ENCODE data around the gene FOXN1. TPM values are rescaled to one million over a fixed set of nuclear protein-coding genes. Genes with fewer than 3 reads are reported as not detected.

Gene FOXN1
- total RNA-seq, 1 donor from 2014 or later, result not detected

DNA sequence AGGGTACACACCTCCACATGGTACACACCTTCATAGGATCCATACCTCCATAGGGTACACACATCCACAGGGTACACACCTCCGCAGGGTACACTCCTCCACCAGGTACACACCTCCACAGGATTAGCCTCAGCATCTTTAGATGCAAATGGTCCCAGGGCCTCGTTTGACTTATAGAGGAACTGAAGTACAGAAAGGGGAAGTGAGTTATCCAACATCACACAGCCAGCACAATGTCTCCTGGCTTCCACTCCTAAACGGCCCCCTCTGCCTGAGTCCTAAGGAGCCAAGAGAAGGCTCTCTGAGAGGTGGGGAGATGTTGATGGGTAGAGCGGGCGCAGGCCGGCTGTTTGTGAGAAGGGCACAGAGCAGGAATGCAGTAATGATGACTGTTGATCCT is 12.0 kb downstream of the FOXN1 start:
- Histone ChIP-seq H3K79me2 (ENCODE audit: insufficient read depth, low read length) (no peaks in the 10 kb centered on the region), H3K9ac (ENCODE audit: low read length) (no peak overlapping the region), H3K9me3 (ENCODE audit: insufficient read depth, low read depth, low read length) (no peaks in the 10 kb centered on the region), H3K4me2 (ENCODE audit: low read length) (no peak overlapping the region), H3K27me3 (ENCODE audit: insufficient read depth, low read length) (peaks cover 13% of the 10 kb centered on the region), H3K27ac (ENCODE audit: low read depth, low read length) (no peak overlapping the region), H3K4me3 (ENCODE audit: insufficient read depth, low read depth, low read length) (no peak overlapping the region), H3K36me3 (ENCODE audit: insufficient read depth, low read length) (no peaks in the 10 kb centered on the region), H4K20me1 (ENCODE audit: insufficient read depth, low read length) (no peaks in the 10 kb centered on the region), H3K4me1 (ENCODE audit: insufficient read depth, low read length) (no peaks in the 10 kb centered on the region), H2AFZ (ENCODE audit: low read depth, low read length) (no peak overlapping the region)
- Mint-ChIP-seq H3K27ac (ENCODE audit: unreplicated experiment) (no peak overlapping the region), H3K36me3 (ENCODE audit: low read depth, unreplicated experiment) (peaks cover 2% of the 10 kb centered on the region), H3K9me3 (ENCODE audit: unreplicated experiment) (peaks cover 7% of the 10 kb centered on the region), H3K4me1 (ENCODE audit: low read depth, unreplicated experiment) (no peaks in the 10 kb centered on the region), H3K27me3 (ENCODE audit: low read depth, unreplicated experiment) (peaks cover 48% of the 10 kb centered on the region), H3K4me3 (ENCODE audit: unreplicated experiment) (no peak overlapping the region)
- DNase-seq (ENCODE audit: low read depth), result no peak
- no peak for FAIRE-seq
- TF ChIP-seq, protein P1, sequence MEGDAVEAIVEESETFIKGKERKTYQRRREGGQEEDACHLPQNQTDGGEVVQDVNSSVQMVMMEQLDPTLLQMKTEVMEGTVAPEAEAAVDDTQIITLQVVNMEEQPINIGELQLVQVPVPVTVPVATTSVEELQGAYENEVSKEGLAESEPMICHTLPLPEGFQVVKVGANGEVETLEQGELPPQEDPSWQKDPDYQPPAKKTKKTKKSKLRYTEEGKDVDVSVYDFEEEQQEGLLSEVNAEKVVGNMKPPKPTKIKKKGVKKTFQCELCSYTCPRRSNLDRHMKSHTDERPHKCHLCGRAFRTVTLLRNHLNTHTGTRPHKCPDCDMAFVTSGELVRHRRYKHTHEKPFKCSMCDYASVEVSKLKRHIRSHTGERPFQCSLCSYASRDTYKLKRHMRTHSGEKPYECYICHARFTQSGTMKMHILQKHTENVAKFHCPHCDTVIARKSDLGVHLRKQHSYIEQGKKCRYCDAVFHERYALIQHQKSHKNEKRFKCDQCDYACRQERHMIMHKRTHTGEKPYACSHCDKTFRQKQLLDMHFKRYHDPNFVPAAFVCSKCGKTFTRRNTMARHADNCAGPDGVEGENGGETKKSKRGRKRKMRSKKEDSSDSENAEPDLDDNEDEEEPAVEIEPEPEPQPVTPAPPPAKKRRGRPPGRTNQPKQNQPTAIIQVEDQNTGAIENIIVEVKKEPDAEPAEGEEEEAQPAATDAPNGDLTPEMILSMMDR (IDR thresholded peaks at IDR 0.05; ENCODE audit: insufficient read depth, low read depth, low read length), result no peak
- no peak for TF ChIP-seq EZH2 (IDR thresholded peaks at IDR 0.05; ENCODE audit: insufficient read depth, low read length)

DNA sequence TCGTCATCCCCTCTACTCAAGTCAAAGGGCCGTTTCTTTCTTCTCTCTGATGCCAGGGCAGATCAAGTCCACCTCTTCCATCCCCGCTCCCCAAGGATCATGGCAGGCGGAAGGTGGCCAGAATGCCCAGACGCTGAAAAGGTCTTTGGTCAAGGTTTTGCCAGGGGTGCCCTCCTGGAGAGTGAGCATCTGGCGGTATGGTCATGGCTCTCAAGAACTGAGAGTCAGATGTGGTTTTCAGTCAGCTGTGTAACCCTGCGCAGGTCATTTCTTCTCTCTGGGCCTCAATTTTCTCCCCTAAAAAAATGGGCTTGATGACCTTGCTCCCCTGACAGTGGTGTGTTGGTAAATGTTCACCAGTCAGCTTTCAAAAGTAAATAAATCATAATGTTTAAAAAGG is 12.4 kb downstream of the FOXN1 start:
- no peaks in the 10 kb centered on the region for H3K36me3 ChIP-seq (ENCODE audit: insufficient read depth, low read length)
- no peaks in the 10 kb centered on the region for H3K4me1 Mint-ChIP-seq (ENCODE audit: low read depth, unreplicated experiment)
- peaks cover 9% of the 10 kb centered on the region for H3K27me3 ChIP-seq (ENCODE audit: insufficient read depth, low read length)
- no peak for DNase-seq (ENCODE audit: low read depth)
- no peak overlapping the region for H3K4me3 Mint-ChIP-seq (ENCODE audit: unreplicated experiment)
- no peak for FAIRE-seq
- no peak overlapping the region for H3K4me2 ChIP-seq (ENCODE audit: low read length)
- no peaks in the 10 kb centered on the region for H3K79me2 ChIP-seq (ENCODE audit: insufficient read depth, low read length)
- H3K36me3 Mint-ChIP-seq (ENCODE audit: low read depth, unreplicated experiment), result peaks cover 2% of the 10 kb centered on the region
- no peaks in the 10 kb centered on the region for H4K20me1 ChIP-seq (ENCODE audit: insufficient read depth, low read length)
- H2AFZ ChIP-seq (ENCODE audit: low read depth, low read length), result no peak overlapping the region
- TF ChIP-seq, protein P1 (IDR thresholded peaks at IDR 0.05; ENCODE audit: insufficient read depth, low read depth, low read length), result no peak
- no peak for TF ChIP-seq EZH2 (IDR thresholded peaks at IDR 0.05; ENCODE audit: insufficient read depth, low read length)
- H3K27ac Mint-ChIP-seq (ENCODE audit: unreplicated experiment), result no peak overlapping the region
- no peaks in the 10 kb centered on the region for H3K4me1 ChIP-seq (ENCODE audit: insufficient read depth, low read length)
- no peaks in the 10 kb centered on the region for H3K9me3 ChIP-seq (ENCODE audit: insufficient read depth, low read depth, low read length)
- H3K27me3 Mint-ChIP-seq (ENCODE audit: low read depth, unreplicated experiment), result peaks cover 48% of the 10 kb centered on the region
- H3K9me3 Mint-ChIP-seq (ENCODE audit: unreplicated experiment), result peaks cover 7% of the 10 kb centered on the region
- no peak overlapping the region for H3K4me3 ChIP-seq (ENCODE audit: insufficient read depth, low read depth, low read length)
- no peak overlapping the region for H3K9ac ChIP-seq (ENCODE audit: low read length)
- H3K27ac ChIP-seq (ENCODE audit: low read depth, low read length), result no peak overlapping the region

DNA sequence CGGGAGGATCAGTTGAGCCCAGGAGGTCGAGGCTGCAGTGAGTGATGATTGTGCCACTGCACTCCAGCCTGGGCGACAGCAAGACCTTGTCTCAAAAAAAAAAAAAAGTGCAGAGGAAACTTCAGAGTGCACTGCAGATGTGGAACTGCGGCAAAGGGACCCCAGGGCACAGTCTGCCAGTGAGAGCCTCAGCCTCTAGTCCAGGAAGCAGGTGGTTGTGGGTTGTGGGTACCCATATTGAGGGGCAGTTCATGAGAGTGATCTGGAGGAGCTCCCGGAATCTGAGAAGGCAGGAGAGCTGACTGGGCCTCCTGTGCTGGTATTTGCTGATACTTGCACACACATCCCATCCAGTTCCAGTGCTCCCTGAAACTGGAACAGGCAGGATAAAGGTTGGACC is 13.1 kb downstream of the FOXN1 start:
- Mint-ChIP-seq H3K4me1 (ENCODE audit: low read depth, unreplicated experiment) (no peaks in the 10 kb centered on the region), H3K4me3 (ENCODE audit: unreplicated experiment) (no peak overlapping the region), H3K36me3 (ENCODE audit: low read depth, unreplicated experiment) (peaks cover 2% of the 10 kb centered on the region), H3K27me3 (ENCODE audit: low read depth, unreplicated experiment) (peaks cover 45% of the 10 kb centered on the region), H3K27ac (ENCODE audit: unreplicated experiment) (no peak overlapping the region), H3K9me3 (ENCODE audit: unreplicated experiment) (peaks cover 4% of the 10 kb centered on the region)
- no peak overlapping the region for H2AFZ ChIP-seq (ENCODE audit: low read depth, low read length)
- H3K27ac ChIP-seq (ENCODE audit: low read depth, low read length), result no peak overlapping the region
- no peak for DNase-seq (ENCODE audit: low read depth)
- H3K36me3 ChIP-seq (ENCODE audit: insufficient read depth, low read length), result no peaks in the 10 kb centered on the region
- H3K4me3 ChIP-seq (ENCODE audit: insufficient read depth, low read depth, low read length), result no peak overlapping the region
- H3K9ac ChIP-seq (ENCODE audit: low read length), result no peak overlapping the region
- no peak for FAIRE-seq
- no peaks in the 10 kb centered on the region for H3K4me1 ChIP-seq (ENCODE audit: insufficient read depth, low read length)
- no peak for TF ChIP-seq EZH2 (IDR thresholded peaks at IDR 0.05; ENCODE audit: insufficient read depth, low read length)
- TF ChIP-seq, protein P1 (IDR thresholded peaks at IDR 0.05; ENCODE audit: insufficient read depth, low read depth, low read length), result no peak
- no peaks in the 10 kb centered on the region for H4K20me1 ChIP-seq (ENCODE audit: insufficient read depth, low read length)
- no peak overlapping the region for H3K4me2 ChIP-seq (ENCODE audit: low read length)
- peaks cover 2% of the 10 kb centered on the region for H3K27me3 ChIP-seq (ENCODE audit: insufficient read depth, low read length)
- H3K79me2 ChIP-seq (ENCODE audit: insufficient read depth, low read length), result no peaks in the 10 kb centered on the region
- no peaks in the 10 kb centered on the region for H3K9me3 ChIP-seq (ENCODE audit: insufficient read depth, low read depth, low read length)

Data from astrocyte (in vitro differentiated cells and primary cell).